Stimulated activated naive B cell treated with anti-CD40 and anti-IgM and Interleukin-4, amounts not matched to agents 10 μg/mL and 1 μg/mL and 100 μg/mL, for 72 hours (primary cell): ENCODE data around the gene LSM8.

Source experiments
- ATAC-seq, 2 donors: fragments of 150-1000 bp; cut with Tn5 transposase; replicated peaks; 2 replicates each; pipeline ENCODE4 v1.10.0; 2021; ENCODE audit warnings: moderate library complexity in 1 of 2
- DNase-seq: peaks from one replicate; pipeline ENCODE4 v3.0.0; 2021
- H3K27ac Mint-ChIP-seq: one replicate; pipeline ENCODE4 v1.8.0; 2022; ENCODE audit warnings: mild to moderate bottlenecking, mixed read lengths
- H3K27me3 Mint-ChIP-seq, 2 donors: one replicate each; pipeline ENCODE4 v1.8.0; 2022; ENCODE audit warnings: mixed read lengths in 2 of 2
- H3K36me3 Mint-ChIP-seq, 2 donors: one replicate each; pipeline ENCODE4 v1.8.0; 2022; ENCODE audit warnings: mixed read lengths in 2 of 2, mild to moderate bottlenecking in 1 of 2
- H3K4me1 Mint-ChIP-seq, 2 donors: one replicate each; pipeline ENCODE4 v1.8.0; 2022; ENCODE audit warnings: mixed read lengths in 2 of 2, mild to moderate bottlenecking in 1 of 2
- H3K4me3 Mint-ChIP-seq, 2 donors: one replicate each; pipeline ENCODE4 v1.8.0; 2022; ENCODE audit warnings: mild to moderate bottlenecking in 2 of 2, mixed read lengths in 2 of 2, moderate library complexity in 1 of 2
- H3K9me3 Mint-ChIP-seq, 2 donors: one replicate each; pipeline ENCODE4 v1.8.0; 2022; ENCODE audit warnings: mixed read lengths in 2 of 2, mild to moderate bottlenecking in 1 of 2

Gene LSM8

DNA sequence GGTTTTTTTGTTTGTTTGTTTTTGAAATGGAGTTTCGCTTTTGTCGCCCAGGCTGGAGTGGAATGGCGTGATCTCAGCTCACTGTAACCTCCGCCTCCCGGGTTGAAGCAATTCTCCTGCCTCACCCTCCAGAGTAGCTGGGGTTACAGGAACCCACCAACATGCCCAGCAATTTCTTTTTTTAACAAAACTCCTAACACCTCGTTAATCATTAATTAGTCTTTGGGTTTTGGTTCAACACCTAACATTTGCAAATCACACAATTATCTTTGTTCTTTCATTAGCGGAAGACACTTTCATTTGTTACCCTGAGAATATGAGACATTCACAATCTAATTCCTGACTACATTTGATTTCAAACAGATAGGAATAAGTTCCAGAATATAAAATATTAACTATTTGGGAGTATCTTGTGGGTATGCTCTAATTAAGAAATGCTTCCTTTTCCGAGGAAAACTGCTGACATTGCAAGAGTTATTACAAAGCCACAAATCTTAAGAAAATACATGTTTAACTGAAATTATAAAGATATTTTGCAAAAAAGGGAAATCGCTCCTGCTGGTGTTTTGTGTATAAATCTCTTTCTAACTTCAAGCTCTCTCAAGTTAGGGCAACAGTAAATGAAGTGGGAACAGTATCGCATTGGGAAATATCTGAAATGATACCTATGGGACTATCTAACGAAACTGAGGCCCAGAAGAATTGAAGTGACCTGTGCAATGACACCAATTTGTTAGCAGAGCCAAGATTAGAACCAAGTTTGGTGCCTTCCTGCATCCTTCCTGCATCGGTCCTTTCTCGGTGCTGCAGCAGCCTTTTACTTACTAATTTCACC, 1.2 kb upstream of the LSM8 start:
- no peak for ATAC-seq
- Mint-ChIP-seq H3K4me3 (peak overlapping the region; percentile 92 to 96), H3K4me1 (peaks cover 13 to 30% of the 10 kb centered on the region in 2 donors), H3K27ac (peak overlapping the region; percentile 99), H3K27me3 (no peaks in the 10 kb centered on the region), H3K9me3 (no peaks in the 10 kb centered on the region), H3K36me3 (peaks cover 21 to 29% of the 10 kb centered on the region in 2 donors)
- DNase-seq: no peak

DNA sequence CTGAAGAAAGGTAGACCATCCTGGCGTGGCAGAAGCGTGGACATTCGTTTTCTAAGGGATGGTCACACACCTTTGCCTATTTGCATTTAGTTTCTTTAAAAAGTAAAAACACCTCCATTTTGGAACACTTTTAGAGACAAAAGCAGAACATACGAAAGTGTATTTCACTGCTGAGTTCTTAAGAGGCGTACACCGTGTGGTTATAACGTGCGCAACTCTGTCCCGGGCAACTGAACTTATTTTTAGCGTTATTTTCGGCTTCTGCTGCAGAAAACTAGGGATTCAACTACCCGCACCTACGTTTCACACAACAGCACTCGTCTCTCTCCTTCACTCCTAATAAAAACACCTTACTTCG, 557 bp upstream of the LSM8 start:
- DNase-seq: no peak
- H3K27ac Mint-ChIP-seq: peak overlapping the region; percentile 99
- ATAC-seq: peak; percentile 9 to 10
- no peaks in the 10 kb centered on the region for H3K27me3 Mint-ChIP-seq
- peaks cover 13 to 30% of the 10 kb centered on the region in 2 donors for H3K4me1 Mint-ChIP-seq
- peak overlapping the region; percentile 92 to 96 for H3K4me3 Mint-ChIP-seq
- no peaks in the 10 kb centered on the region for H3K9me3 Mint-ChIP-seq
- peaks cover 23 to 34% of the 10 kb centered on the region in 2 donors for H3K36me3 Mint-ChIP-seq

GRCh38 chr7:118184565-118184940, 589 bp downstream of the LSM8 start:
- DNase-seq: no peak

GRCh38 chr7:118185163-118185860, 1.3 kb downstream of the LSM8 start:
- no peak for DNase-seq
- ATAC-seq: no peak
- Mint-ChIP-seq H3K27me3 (no peaks in the 10 kb centered on the region), H3K9me3 (no peaks in the 10 kb centered on the region), H3K36me3 (peaks cover 18 to 34% of the 10 kb centered on the region in 2 donors), H3K4me1 (peaks cover 7 to 21% of the 10 kb centered on the region in 2 donors), H3K4me3 (peak overlapping the region; percentile 70 to 71), H3K27ac (peak overlapping the region; percentile 49)

More at GRCh38 chr7:118184565-118184940, 589 bp downstream of the LSM8 start:
- Mint-ChIP-seq H3K36me3 (peaks cover 25 to 34% of the 10 kb centered on the region in 2 donors), H3K9me3 (no peaks in the 10 kb centered on the region), H3K4me3 (peak overlapping the region; percentile 92 to 96), H3K4me1 (peaks cover 13 to 29% of the 10 kb centered on the region in 2 donors), H3K27me3 (no peaks in the 10 kb centered on the region), H3K27ac (peak overlapping the region; percentile 99)
- no peak for ATAC-seq

DNA sequence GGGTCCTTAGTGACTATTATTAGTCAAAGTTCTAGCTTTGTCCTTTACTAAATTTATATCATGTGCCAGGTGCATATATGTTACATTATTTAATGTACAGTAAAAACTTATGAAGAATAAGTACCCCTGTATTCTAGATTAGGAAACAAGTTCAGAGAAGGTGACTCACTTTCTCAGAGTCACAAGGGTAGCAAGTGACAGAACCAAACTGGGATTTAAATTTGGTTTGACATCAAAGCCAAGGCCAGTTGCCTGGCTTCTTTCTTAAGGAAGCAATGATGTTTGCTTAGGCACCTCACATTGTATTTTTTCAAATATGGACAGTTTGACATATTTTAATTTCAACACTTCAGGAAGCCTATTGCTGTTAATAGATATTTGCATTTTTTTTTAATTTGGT, 2.5 kb downstream of the LSM8 start:
- Mint-ChIP-seq H3K27ac (no peak overlapping the region), H3K27me3 (no peaks in the 10 kb centered on the region), H3K4me1 (peaks cover 6 to 16% of the 10 kb centered on the region in 2 donors), H3K9me3 (no peaks in the 10 kb centered on the region), H3K4me3 (peak overlapping the region; percentile 25 to 57), H3K36me3 (peaks cover 17 to 35% of the 10 kb centered on the region in 2 donors)
- DNase-seq (no peak), ATAC-seq (no peak)

DNA sequence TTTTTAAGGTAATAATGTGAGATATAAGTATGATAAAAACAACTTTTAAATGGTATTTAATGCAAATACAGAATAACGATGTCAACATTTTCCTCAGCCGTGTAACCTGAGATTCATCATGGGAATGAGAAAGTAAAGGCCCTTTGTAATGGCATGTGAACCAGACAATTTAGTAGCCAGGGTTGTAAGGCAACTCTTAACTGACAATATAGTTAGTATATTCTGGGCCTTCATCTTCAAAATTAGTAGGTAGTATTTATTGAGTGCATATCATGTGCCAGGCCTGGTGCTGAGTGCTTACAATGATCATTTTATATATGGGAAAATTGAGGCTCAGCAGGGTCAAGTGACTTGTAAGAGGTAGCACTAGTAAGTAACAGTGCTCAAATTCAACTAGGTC, 10.6 kb downstream of the LSM8 start:
- no peak overlapping the region for H3K4me3 Mint-ChIP-seq
- no peaks in the 10 kb centered on the region for H3K4me1 Mint-ChIP-seq
- H3K36me3 Mint-ChIP-seq: peaks cover 9 to 17% of the 10 kb centered on the region in 2 donors
- DNase-seq (no peak), ATAC-seq (no peak)
- no peak overlapping the region for H3K27ac Mint-ChIP-seq
- H3K9me3 Mint-ChIP-seq: no peaks in the 10 kb centered on the region
- no peaks in the 10 kb centered on the region for H3K27me3 Mint-ChIP-seq

- H3K4me3 Mint-ChIP-seq: no peak overlapping the region
- H3K36me3 Mint-ChIP-seq: peaks cover 7 to 17% of the 10 kb centered on the region in 2 donors
- H3K4me1 Mint-ChIP-seq: no peaks in the 10 kb centered on the region
- DNase-seq (no peak), ATAC-seq (peak; percentile 81 to 85)
- H3K9me3 Mint-ChIP-seq: no peaks in the 10 kb centered on the region
- no peaks in the 10 kb centered on the region for H3K27me3 Mint-ChIP-seq
- H3K27ac Mint-ChIP-seq: no peak overlapping the region
Observed at GRCh38 chr7:118195837-118196474, 12.0 kb downstream of the LSM8 start.

GRCh38 chr7:118202061-118202460, 18.1 kb downstream of the LSM8 start:
- peak overlapping the region; percentile 52 for H3K27ac Mint-ChIP-seq
- peaks cover 0 to 12% of the 10 kb centered on the region in 2 donors for H3K36me3 Mint-ChIP-seq
- ATAC-seq: no peak

DNA sequence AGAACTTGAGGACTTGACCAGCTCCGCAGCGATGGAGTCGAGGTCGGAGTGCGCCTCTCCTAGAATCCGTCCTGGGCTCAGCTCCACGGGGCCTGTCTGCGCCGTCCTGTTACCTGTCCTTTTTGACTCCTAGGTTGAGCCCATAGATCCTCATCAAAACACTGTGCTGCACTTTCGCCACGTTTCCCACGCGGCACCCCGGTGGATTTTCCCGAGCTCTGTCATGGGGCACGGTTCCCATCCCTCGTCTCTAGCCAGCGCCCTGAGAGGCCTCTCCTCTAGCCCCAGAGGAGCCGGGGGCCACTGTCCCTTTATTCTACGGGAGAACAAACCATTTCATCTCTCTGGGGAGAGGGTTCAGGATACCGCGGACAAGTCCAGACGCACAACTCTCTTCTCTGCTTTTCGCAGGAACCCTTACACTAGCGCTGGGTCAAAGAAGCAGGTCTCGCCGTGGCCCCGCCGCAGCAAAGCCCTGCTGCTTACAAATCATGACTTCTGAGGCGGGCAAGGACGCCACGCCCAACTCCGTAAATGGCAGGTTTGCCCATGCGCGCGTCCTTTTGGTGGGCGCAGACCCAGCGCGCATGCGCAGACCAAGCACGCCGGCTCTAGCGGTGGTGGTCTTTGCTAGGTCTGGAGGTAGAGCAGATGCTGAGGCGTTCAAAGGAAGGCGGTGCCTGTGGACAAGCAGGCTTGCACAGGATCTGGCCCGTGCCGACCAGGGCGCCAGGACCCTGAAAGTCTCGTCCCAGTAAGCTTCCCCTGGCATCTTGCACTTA, 30.3 kb downstream of the LSM8 start:
- Mint-ChIP-seq H3K4me1 (peaks cover 11 to 13% of the 10 kb centered on the region in 2 donors), H3K4me3 (peak overlapping the region; percentile 96 to 98), H3K27me3 (peaks cover 30 to 32% of the 10 kb centered on the region in 2 donors), H3K27ac (peak overlapping the region; percentile 89), H3K9me3 (peaks cover 0 to 1% of the 10 kb centered on the region in 2 donors), H3K36me3 (peaks cover 0 to 1% of the 10 kb centered on the region in 2 donors)
- DNase-seq: peak; percentile 77
- ATAC-seq: peak; percentile 95

More at GRCh38 chr7:118202061-118202460, 18.1 kb downstream of the LSM8 start:
- H3K4me1 Mint-ChIP-seq: peaks cover 2 to 15% of the 10 kb centered on the region in 2 donors
- no peaks in the 10 kb centered on the region for H3K9me3 Mint-ChIP-seq
- DNase-seq: no peak
- peaks cover 0 to 5% of the 10 kb centered on the region in 2 donors for H3K27me3 Mint-ChIP-seq
- H3K4me3 Mint-ChIP-seq: no peak overlapping the region

DNA sequence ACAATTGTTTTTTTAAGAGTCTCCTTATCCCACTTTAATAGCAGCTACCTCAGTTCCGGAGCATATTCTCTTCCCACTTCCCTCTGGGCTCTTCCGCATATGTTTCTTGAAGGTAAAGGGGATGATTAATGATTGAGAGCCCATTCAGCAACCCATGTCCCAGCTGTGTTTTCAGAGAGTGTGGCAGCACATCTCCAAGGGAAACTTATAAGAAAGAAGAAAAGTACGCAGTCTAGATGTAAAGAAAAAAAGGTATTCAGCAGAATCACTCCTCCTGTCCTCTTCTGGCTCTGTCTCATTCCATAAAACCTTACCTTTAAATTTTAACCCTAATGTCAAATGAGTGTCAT, 30.8 kb downstream of the LSM8 start:
- peaks cover 11 to 13% of the 10 kb centered on the region in 2 donors for H3K4me1 Mint-ChIP-seq
- peaks cover 32% of the 10 kb centered on the region in 2 donors for H3K27me3 Mint-ChIP-seq
- no peak for DNase-seq
- H3K27ac Mint-ChIP-seq: peak overlapping the region; percentile 89
- H3K4me3 Mint-ChIP-seq: peak overlapping the region; percentile 96 to 98
- H3K36me3 Mint-ChIP-seq: peaks cover 0 to 1% of the 10 kb centered on the region in 2 donors
- H3K9me3 Mint-ChIP-seq: peaks cover 0 to 1% of the 10 kb centered on the region in 2 donors
- ATAC-seq: peak; percentile 10 to 15

DNA sequence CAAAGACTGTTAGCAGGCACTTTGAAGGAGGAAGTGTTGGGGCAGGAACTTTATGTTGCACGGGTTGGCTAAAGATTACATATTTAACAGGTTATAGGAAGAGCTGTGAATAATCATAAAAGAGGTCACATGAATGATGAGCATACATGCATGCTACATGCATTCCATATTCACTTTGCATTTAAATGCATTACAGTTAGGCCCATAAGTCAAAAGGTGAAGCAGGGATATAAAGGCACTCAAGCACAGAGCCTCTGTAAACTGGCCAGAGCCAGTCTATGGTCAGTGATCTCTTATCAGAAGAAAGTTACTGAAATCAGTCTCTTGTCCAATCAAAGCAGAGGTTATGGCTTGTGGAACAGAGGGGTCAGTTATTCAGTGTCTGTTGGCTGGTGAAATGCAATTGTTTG, 33.3 kb downstream of the LSM8 start:
- DNase-seq: no peak
- Mint-ChIP-seq H3K27me3 (peaks cover 32% of the 10 kb centered on the region in 2 donors), H3K36me3 (peaks cover 0 to 1% of the 10 kb centered on the region in 2 donors), H3K4me3 (no peak overlapping the region), H3K27ac (no peak overlapping the region), H3K9me3 (peaks cover 0 to 1% of the 10 kb centered on the region in 2 donors), H3K4me1 (peaks cover 11 to 13% of the 10 kb centered on the region in 2 donors)
- no peak for ATAC-seq

DNA sequence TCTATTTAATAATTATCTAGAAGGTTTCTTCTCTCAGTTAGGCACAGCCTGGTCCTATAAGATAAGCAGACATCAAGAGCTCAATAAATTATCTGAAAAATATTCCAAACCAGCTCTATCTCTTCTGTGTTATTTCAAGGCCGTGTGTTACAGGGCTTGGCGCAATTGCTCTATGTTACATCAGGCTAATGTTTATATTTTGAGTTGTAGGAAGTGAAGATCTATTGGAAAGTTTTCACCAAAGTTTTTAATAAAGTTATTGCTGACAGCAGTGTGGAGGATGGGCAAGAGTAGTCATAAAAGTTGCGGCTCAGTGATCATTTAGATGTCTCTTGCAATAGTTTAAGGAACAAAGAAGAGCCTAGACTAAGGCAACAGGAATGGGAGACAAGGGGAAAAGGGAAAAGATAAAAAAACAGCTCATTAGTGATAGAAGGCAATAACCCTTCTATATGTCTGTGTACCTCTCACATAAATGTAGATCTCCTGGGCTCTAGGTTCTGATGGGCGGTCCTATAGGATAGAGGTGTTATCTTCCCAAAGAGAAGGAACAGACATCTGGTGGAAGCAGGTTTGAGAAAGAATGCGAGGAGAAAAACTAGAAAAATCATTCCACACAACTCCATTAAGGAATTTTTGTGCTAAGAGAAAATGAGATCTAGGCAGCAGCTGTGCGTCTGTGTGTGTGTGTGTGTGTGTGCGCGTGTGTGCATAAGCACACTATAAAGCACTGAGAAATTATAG, 34.6 kb downstream of the LSM8 start:
- H3K4me3 Mint-ChIP-seq: no peak overlapping the region
- H3K36me3 Mint-ChIP-seq: peaks cover 0 to 1% of the 10 kb centered on the region in 2 donors
- peaks cover 11 to 13% of the 10 kb centered on the region in 2 donors for H3K4me1 Mint-ChIP-seq
- ATAC-seq (no peak), DNase-seq (no peak)
- H3K27ac Mint-ChIP-seq: no peak overlapping the region
- H3K9me3 Mint-ChIP-seq: peaks cover 0 to 1% of the 10 kb centered on the region in 2 donors
- H3K27me3 Mint-ChIP-seq: peaks cover 23 to 25% of the 10 kb centered on the region in 2 donors

GRCh38 chr7:118219157-118219512, 35.2 kb downstream of the LSM8 start:
- no peak overlapping the region for H3K27ac Mint-ChIP-seq
- ATAC-seq (no peak), DNase-seq (no peak)
- H3K27me3 Mint-ChIP-seq: peaks cover 21% of the 10 kb centered on the region in 2 donors
- H3K9me3 Mint-ChIP-seq: peaks cover 0 to 1% of the 10 kb centered on the region in 2 donors
- H3K36me3 Mint-ChIP-seq: peaks cover 0 to 1% of the 10 kb centered on the region in 2 donors
- H3K4me3 Mint-ChIP-seq: no peak overlapping the region
- peaks cover 9% of the 10 kb centered on the region in 2 donors for H3K4me1 Mint-ChIP-seq
